Smooth muscle cell (in vitro differentiated cells): ENCODE measurements around the gene DIRAS1. TPM values are rescaled to one million over a fixed set of nuclear protein-coding genes. Genes with fewer than 3 reads are reported as not detected.

Experiments
- DNase-seq: peaks from one replicate; lab custom pipeline; 2025; ENCODE audit not compliant: unreplicated experiment; lab: John Stamatoyannopoulos, UW
- H2AFZ ChIP-seq: fragments of 200-600 bp; sonication (generic); 2 replicates; pipeline ENCODE4 v1.6.0; 2016; ENCODE audit warnings: antibody characterized with exemption, low read depth, mild to moderate bottlenecking
- H3F3A ChIP-seq: fragments of 200-600 bp; sonication (generic); 2 replicates; pipeline ENCODE4 v1.6.0; 2017; ENCODE audit warnings: antibody characterized with exemption, low read depth
- H3K27ac ChIP-seq: fragments of 200-600 bp; sonication (generic); 2 replicates; pipeline ENCODE4 v1.5.1; 2016; ENCODE audit warnings: low read depth, mild to moderate bottlenecking
- H3K27me3 ChIP-seq: fragments of 200-600 bp; sonication (generic); 2 replicates; pipeline ENCODE4 v1.6.1; 2016; ENCODE audit warnings: low read depth, mild to moderate bottlenecking
- H3K36me3 ChIP-seq: fragments of 200-600 bp; sonication (generic); 2 replicates; pipeline ENCODE4 v1.5.1; 2016; ENCODE audit warnings: low read depth
- H3K4me1 ChIP-seq: fragments of 200-600 bp; sonication (generic); 2 replicates; pipeline ENCODE4 v1.5.1; 2016; ENCODE audit warnings: low read depth
- H3K4me2 ChIP-seq: fragments of 200-600 bp; sonication (generic); 2 replicates; pipeline ENCODE4 v1.6.0; 2016; ENCODE audit warnings: mild to moderate bottlenecking
- H3K4me3 ChIP-seq: fragments of 200-600 bp; sonication (generic); 2 replicates; pipeline ENCODE4 v1.5.1; 2016; ENCODE audit warnings: mild to moderate bottlenecking
- H3K79me2 ChIP-seq: fragments of 200-600 bp; sonication (generic); 2 replicates; pipeline ENCODE4 v1.6.0; 2016; ENCODE audit warnings: low read depth, mild to moderate bottlenecking
- H3K9ac ChIP-seq: fragments of 200-600 bp; sonication (generic); 2 replicates; pipeline ENCODE4 v1.6.0; 2016; ENCODE audit warnings: low read depth
- H3K9me3 ChIP-seq: fragments of 200-600 bp; sonication (generic); replicated peaks from 2 replicates; pipeline ENCODE4 v1.5.1; 2016; ENCODE audit warnings: low read depth
- H4K20me1 ChIP-seq: fragments of 200-600 bp; sonication (generic); 2 replicates; pipeline ENCODE4 v1.6.0; 2016; ENCODE audit warnings: low read depth
- CTCF ChIP-seq: fragments of 200-600 bp; sonication (generic); IDR thresholded peaks from 2 replicates; pipeline ENCODE4 v1.5.1; 2017; ENCODE audit warnings: borderline replicate concordance, mild to moderate bottlenecking, antibody characterized with exemption; ENCODE audit not compliant: insufficient read depth, poor library complexity, severe bottlenecking
- WGBS: methylation state at CpG from one replicate; pipeline ENCODE4 v1.1.7; 2016; ENCODE audit warnings: low lambda C conversion rate; 5-methylcytosine and 5-hydroxymethylcytosine counted together
- polyA plus RNA-seq: library from polyadenylated mRNA; unstranded; fragments of >200 nt; fragmentation: Nextera tagmentation; extraction: Ambion mirVana; gene quantifications from 2 replicates; pipeline ENCODE4 v1.2.1, GENCODE V29; 2016
- total RNA-seq: library from RNA; depleted of rRNA; stranded (reverse); fragments of >200 nt; gene quantifications from 2 replicates; pipeline ENCODE4 v1.2.3, GENCODE V29; 2014

DIRAS1 gene
- total and polyA plus RNA-seq, 2 experiments from 2014 or later = 6.7 to 7.2 TPM

GRCh38 chr19:2726160-2726855 is 5.1 kb upstream of the DIRAS1 start:
- Histone ChIP-seq H3K4me1 (no peaks in the 10 kb centered on the region), H3K9me3 (no peaks in the 10 kb centered on the region), H3K4me2 (no peak overlapping the region), H3K4me3 (no peak overlapping the region), H3K9ac (no peak overlapping the region), H3K27me3 (no peaks in the 10 kb centered on the region), H3F3A (no peaks in the 10 kb centered on the region), H3K36me3 (no peaks in the 10 kb centered on the region), H4K20me1 (no peaks in the 10 kb centered on the region), H3K79me2 (no peaks in the 10 kb centered on the region), H3K27ac (no peak overlapping the region), H2AFZ (no peak overlapping the region)
- DNase-seq = no peak
- 93% methylated on average over 14 of the region's 15 CpGs for WGBS
- no peak for TF ChIP-seq CTCF

- Histone ChIP-seq H3K4me2 (no peak overlapping the region), H3K27ac (no peak overlapping the region), H2AFZ (no peak overlapping the region), H3K9ac (no peak overlapping the region), H3K79me2 (no peaks in the 10 kb centered on the region), H3F3A (no peaks in the 10 kb centered on the region), H3K9me3 (no peaks in the 10 kb centered on the region), H4K20me1 (no peaks in the 10 kb centered on the region), H3K4me3 (no peak overlapping the region), H3K4me1 (peaks cover 4% of the 10 kb centered on the region), H3K27me3 (no peaks in the 10 kb centered on the region), H3K36me3 (no peaks in the 10 kb centered on the region)
- DNase-seq = no peak
- 73% methylated on average over 7 of the region's 7 CpGs for WGBS
- TF ChIP-seq CTCF = no peak
Observed at GRCh38 chr19:2724148-2724557, 3.0 kb upstream of the DIRAS1 start.

GRCh38 chr19:2723747-2724146 is 2.6 kb upstream of the DIRAS1 start:
- TF ChIP-seq CTCF = no peak
- no peaks in the 10 kb centered on the region for H3K36me3 ChIP-seq
- no peak overlapping the region for H2AFZ ChIP-seq
- H3K79me2 ChIP-seq = no peaks in the 10 kb centered on the region
- DNase-seq = no peak
- no peak overlapping the region for H3K4me3 ChIP-seq
- no peak overlapping the region for H3K9ac ChIP-seq
- H3K4me2 ChIP-seq = no peak overlapping the region
- no peaks in the 10 kb centered on the region for H4K20me1 ChIP-seq
- WGBS = 78% methylated on average over 14 of the region's 14 CpGs
- no peaks in the 10 kb centered on the region for H3F3A ChIP-seq
- H3K27ac ChIP-seq = no peak overlapping the region
- no peaks in the 10 kb centered on the region for H3K9me3 ChIP-seq
- H3K4me1 ChIP-seq = peaks cover 4% of the 10 kb centered on the region
- no peaks in the 10 kb centered on the region for H3K27me3 ChIP-seq

- peaks cover 4% of the 10 kb centered on the region for H3K4me1 ChIP-seq
- 75% methylated on average over 13 of the region's 13 CpGs for WGBS
- H3K9me3 ChIP-seq = no peaks in the 10 kb centered on the region
- no peak for TF ChIP-seq CTCF
- H3K9ac ChIP-seq = no peak overlapping the region
- no peaks in the 10 kb centered on the region for H4K20me1 ChIP-seq
- peak overlapping the region; percentile 57 for H3K4me2 ChIP-seq
- no peaks in the 10 kb centered on the region for H3K36me3 ChIP-seq
- no peak overlapping the region for H3K4me3 ChIP-seq
- no peaks in the 10 kb centered on the region for H3K27me3 ChIP-seq
- H3K27ac ChIP-seq = no peak overlapping the region
- no peaks in the 10 kb centered on the region for H3K79me2 ChIP-seq
- no peaks in the 10 kb centered on the region for H3F3A ChIP-seq
- no peak overlapping the region for H2AFZ ChIP-seq
- no peak for DNase-seq
Observed at GRCh38 chr19:2723345-2723715, 2.2 kb upstream of the DIRAS1 start.
